Mammary epithelial cell (primary cell): ENCODE results near the gene OR2A2.

Experiments
- EZH2 ChIP-seq: IDR thresholded peaks from 2 replicates; pipeline ENCODE4 v1.6.1; 2012; ENCODE audit warnings: low read length, inconsistent platforms, borderline replicate concordance
- TF ChIP-seq, protein P1 (sequence below), 2 donors: IDR thresholded peaks in 1 of 2; conservative IDR thresholded peaks in 1 of 2; 2 replicates each; pipeline ENCODE4 v1.5.1; 2011 to 2012; ENCODE audit warnings: inconsistent platforms in 2 of 2, low read length in 2 of 2, mild to moderate bottlenecking in 2 of 2, control low read depth in 1 of 2, low read depth in 1 of 2; ENCODE audit not compliant: insufficient read depth in 1 of 2; ENCODE audit errors: extremely low read depth in 1 of 2

- TF ChIP-seq, protein P1, sequence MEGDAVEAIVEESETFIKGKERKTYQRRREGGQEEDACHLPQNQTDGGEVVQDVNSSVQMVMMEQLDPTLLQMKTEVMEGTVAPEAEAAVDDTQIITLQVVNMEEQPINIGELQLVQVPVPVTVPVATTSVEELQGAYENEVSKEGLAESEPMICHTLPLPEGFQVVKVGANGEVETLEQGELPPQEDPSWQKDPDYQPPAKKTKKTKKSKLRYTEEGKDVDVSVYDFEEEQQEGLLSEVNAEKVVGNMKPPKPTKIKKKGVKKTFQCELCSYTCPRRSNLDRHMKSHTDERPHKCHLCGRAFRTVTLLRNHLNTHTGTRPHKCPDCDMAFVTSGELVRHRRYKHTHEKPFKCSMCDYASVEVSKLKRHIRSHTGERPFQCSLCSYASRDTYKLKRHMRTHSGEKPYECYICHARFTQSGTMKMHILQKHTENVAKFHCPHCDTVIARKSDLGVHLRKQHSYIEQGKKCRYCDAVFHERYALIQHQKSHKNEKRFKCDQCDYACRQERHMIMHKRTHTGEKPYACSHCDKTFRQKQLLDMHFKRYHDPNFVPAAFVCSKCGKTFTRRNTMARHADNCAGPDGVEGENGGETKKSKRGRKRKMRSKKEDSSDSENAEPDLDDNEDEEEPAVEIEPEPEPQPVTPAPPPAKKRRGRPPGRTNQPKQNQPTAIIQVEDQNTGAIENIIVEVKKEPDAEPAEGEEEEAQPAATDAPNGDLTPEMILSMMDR (conservative IDR thresholded peaks at IDR 0.05 in 1 of 2, IDR thresholded peaks at IDR 0.05 in 1 of 2; ENCODE audit: extremely low read depth in 1 of 2, insufficient read depth in 1 of 2, low read depth in 1 of 2, low read length in 2 of 2): no peak
- no peak for TF ChIP-seq EZH2
Measured at GRCh38 chr7:144105211-144105610, 4.2 kb upstream of the OR2A2 start.
